ENCODE measurements around the gene NEUROD6.

Gene NEUROD6

GRCh38 chr7:31340603-31341002 lies at the start of gene NEUROD6:
Gene NEUROD6 (minus strand): TSS chr7:31340726. CDS start chr7:31339268, 1,458 bp downstream.
- no peak for DNase-seq

GRCh38 chr7:31384466-31384865 lies 43.9 kb upstream of the NEUROD6 start:
- no peak for DNase-seq

GRCh38 chr7:31382722-31383121 lies 42.2 kb upstream of the NEUROD6 start:
- DNase-seq, result no peak

- peak; percentile 52 to 81 for DNase-seq
Measured at GRCh38 chr7:31373337-31374289, 33.1 kb upstream of the NEUROD6 start.

GRCh38 chr7:31372231-31372959 lies 31.9 kb upstream of the NEUROD6 start:
- no peak for DNase-seq

GRCh38 chr7:31371621-31372020 lies 31.1 kb upstream of the NEUROD6 start:
- DNase-seq, result no peak

- no peak for DNase-seq
Measured at GRCh38 chr7:31370609-31371008, 30.1 kb upstream of the NEUROD6 start.

GRCh38 chr7:31368620-31369019 lies 28.1 kb upstream of the NEUROD6 start:
- DNase-seq, result no peak

GRCh38 chr7:31363496-31363895 lies 23.0 kb upstream of the NEUROD6 start:
- DNase-seq, result no peak

GRCh38 chr7:31363051-31363450 lies 22.5 kb upstream of the NEUROD6 start:
- DNase-seq, result no peak

- no peak for DNase-seq
Measured at GRCh38 chr7:31362401-31362800, 21.9 kb upstream of the NEUROD6 start.

GRCh38 chr7:31358467-31358866 lies 17.9 kb upstream of the NEUROD6 start:
- DNase-seq, result no peak

GRCh38 chr7:31345421-31345820 lies 4.9 kb upstream of the NEUROD6 start:
- no peak for DNase-seq

- DNase-seq, result no peak
Measured at GRCh38 chr7:31343516-31344305, 3.2 kb upstream of the NEUROD6 start.

- DNase-seq, result no peak
Measured at GRCh38 chr7:31341141-31341540, 615 bp upstream of the NEUROD6 start.

GRCh38 chr7:31340051-31340450 lies 475 bp downstream of the NEUROD6 start:
- no peak for DNase-seq

GRCh38 chr7:31338706-31339105 lies 1.8 kb downstream of the NEUROD6 start:
- DNase-seq, result no peak

- DNase-seq, result no peak
Measured at GRCh38 chr7:31337002-31337565, 3.4 kb downstream of the NEUROD6 start.

GRCh38 chr7:31336202-31337001 lies 4.1 kb downstream of the NEUROD6 start:
- peak in 1 of 2 experiments; percentile 41 for DNase-seq

- DNase-seq, result no peak
Measured at GRCh38 chr7:31335884-31336201, 4.7 kb downstream of the NEUROD6 start.

- DNase-seq, result no peak
Measured at GRCh38 chr7:31335161-31335856, 5.2 kb downstream of the NEUROD6 start.

Measured in NCI-H526 (cell line).